HG03439 (cell line): ENCODE data around the gene GOLGA3.

ENCODE experiments used
- ATAC-seq: cut with Tn5 transposase; IDR thresholded peaks from one replicate; pipeline ENCODE4 v1.9.1; 2021; ENCODE audit warnings: mild to moderate bottlenecking, moderate library complexity; ENCODE audit not compliant: unreplicated experiment

The GOLGA3 gene

DNA sequence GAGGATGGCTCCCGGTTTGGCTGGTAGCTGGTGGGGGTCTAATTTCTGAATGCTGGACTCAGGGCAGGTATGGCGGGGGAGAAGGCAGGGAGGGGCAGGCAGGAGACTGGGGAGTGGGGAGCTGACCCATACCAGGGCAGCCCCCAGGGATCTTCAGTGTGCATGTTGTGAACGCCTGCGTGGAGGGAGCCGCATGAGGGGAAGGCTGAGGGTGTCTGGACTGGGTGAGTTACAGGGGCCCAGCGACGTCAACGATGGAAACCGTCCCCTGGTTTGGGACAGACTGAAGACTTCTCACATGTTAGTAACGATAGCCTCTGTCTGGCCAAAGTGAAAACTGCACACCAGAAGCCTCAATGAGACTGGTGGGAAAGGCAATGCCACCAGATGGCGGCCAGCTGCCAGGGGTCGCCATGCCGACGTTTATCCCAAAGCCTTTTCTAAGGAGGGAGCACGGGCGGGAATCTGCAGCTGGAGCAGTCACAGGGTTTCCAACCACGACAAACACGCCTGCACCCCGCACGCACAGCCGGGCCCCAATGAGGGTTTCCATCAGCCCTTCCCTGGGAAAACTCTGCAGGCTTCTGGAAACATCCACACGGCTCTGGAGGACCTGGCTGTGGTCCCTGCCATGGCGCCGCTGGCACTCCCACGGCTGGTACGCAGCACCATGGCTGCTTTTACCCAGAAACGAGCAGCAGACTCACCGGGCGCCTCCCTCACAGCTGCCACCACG is 104.0 kb downstream of the GOLGA3 start:
- ATAC-seq, result no peak

DNA sequence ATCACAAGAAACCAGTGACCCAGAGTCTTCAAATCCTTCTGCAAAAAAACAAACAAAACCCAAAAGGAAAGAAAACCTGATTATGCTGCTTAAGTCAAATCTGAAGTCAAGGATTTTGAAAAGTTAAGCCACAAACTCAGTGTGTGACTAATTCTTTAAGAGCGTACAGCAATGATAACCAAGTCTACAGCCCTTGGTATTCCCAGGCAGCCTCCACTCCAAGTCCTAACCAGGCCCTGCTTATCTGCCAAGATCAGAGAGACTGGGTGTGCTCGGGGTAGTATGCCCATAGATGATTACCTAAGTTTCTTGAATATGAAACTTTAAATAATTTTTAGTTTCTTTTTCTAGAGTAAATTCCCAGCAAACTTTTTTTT is 104.9 kb downstream of the GOLGA3 start:
- ATAC-seq, result no peak

DNA sequence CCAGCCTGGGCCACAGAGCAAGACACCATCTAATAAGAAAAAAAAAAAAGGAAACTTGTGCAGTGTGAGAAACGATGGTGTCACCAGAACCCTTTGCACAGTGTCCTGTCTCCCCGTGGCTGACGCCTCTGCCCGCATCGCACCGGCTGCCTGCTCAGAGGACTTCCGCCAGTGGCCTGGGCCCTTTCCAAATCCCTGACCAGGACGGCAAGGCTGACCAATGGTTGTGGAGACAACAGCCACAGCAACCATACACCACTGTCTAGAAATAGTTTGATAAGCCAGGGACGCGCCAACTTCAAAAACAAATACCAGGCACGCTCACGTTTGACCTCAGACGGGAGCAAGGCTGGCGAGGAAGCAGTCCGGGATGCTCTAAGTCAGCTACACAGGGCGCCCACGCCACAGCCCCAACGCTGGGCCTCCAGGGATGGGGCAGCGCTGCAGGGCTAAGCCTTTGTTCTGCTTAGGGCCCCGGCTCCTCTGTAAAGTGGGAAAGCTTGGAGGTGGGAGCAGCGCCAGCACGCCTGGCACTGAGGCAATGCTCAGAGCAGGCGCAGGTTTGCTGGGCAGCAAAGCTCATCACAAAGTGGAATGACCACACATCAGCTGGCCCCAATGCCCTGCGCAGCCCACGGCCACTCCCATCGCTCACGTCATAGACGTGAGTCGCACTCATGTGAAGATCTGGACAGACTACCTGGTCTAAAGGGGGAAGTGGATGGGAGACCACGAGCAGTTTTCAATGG is 105.5 kb downstream of the GOLGA3 start:
- no peak for ATAC-seq

DNA sequence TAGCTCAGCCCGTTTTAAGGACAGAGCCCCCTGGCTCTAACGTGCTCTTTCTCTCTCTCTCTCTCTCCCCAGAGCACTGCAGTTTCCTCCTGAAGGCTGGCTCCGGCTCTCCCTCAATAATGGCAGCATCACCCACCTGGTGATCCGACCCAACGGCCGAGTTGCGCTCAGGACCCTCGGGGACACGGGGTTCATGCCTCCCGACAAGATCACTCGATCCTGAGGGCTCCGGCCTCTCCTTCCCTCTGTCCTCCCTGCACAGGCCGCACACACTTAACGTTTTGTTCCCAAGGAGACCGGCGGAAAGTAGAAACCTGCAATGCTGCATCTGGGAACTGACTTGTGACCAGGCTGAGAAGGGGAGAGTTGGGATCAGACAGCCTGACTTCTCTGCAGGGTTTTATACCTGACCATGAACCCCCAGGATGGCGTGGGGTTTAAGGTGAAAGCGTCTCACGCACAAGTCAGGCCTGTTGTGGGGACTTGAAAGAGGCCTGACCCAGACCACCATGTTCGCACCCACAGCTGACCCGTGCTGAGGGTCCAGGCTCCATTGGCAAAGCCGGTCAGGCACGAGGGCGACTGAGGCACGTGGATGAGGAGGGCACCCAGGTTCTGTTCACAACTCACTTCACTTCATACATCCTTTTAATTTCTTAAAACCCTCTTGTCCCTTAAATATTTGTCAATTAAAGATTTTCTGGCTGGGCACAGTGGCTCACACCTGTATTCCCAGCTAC is 107.9 kb downstream of the GOLGA3 start:
- no peak for ATAC-seq

DNA sequence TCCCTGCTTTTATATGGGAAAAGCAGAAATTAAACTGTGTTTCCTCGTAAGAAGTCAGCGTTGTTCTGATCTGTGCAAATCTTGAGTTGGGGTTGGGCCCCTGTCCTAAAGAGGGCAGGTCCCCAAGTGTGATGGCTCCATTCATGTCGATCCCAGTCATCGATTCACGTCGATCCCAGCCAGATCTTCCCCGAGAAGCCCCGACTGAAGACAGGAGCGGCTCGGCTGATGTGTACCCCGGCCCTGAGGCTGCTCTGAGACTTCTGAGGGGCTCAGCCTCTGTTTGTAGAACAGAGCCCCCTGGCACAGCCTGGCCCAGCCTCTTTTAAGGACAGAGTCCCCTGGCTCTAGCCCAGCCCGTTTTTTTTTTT is 108.7 kb downstream of the GOLGA3 start:
- no peak for ATAC-seq

DNA sequence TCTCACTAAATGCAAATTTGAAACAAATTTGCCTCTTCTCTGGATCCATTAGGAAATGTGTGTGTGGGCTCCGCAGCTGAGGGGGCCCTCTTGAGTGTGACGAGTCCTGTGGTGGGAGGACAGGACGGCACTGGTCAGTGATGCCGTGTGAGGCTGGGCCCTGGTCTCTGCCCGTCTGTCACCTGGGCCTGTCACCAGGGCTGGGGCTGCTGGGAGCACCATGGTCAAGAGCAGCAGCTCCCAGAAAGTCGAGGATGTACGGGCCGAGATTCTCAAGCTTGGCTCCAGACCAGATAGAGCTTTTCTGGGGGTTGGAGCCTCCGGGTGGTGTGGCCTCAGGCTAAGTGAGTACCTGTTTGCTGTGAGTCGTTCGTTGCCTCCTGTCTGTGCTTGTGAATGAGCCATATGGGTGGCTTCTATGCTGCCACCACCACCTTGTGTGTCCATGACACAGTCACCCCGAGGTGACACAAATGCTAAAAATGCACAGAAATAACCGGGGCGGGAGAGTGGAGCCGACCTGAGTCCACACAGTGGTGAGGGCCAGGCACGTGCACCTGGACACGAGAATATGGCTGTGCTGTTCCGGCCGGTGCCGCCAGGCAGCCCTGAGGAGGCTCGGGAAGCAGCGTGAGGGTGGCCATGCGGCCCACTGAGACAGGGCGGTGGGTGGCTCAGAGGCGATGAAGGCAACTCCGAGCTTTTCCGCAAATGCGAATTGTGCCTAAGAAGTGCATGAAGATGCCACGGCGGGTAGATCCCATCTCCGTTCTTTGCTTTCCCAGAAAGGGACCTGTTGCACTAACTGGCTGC is 109.3 kb downstream of the GOLGA3 start:
- no peak for ATAC-seq
